Umbilical cord (tissue), 2 donors: ENCODE results near the gene MYOCOS. TPM values are rescaled to one million over a fixed set of nuclear protein-coding genes. Genes with fewer than 3 reads are reported as not detected.
"Not testable (repeated sequence)": the region's sequence is repeated elsewhere in the genome, so short reads cannot be mapped to it uniquely, and the experiment has no call there.

Source experiments
- DNase-seq: peaks from one replicate; pipeline ENCODE4 v3.0.0-alpha.2; 2015; ENCODE audit warnings: low spot score
- total RNA-seq: library from RNA; depleted of rRNA; stranded (reverse); fragments of >200 nt; gene quantifications from one replicate; pipeline ENCODE4 v1.2.3, GENCODE V29; 2014; ENCODE audit warnings: low replicate concordance; ENCODE audit not compliant: insufficient read depth

Gene MYOCOS
- 0.72 TPM for total RNA-seq

GRCh38 chr1:171622152-171622462, at the start of gene MYOCOS:
TSS of gene MYOCOS (plus strand) at chr1:171622243. CDS start at chr1:171623884, 1,641 bp downstream.
- DNase-seq = no peak

GRCh38 chr1:171576144-171576543, 45.9 kb upstream of the MYOCOS start:
- DNase-seq = no peak

GRCh38 chr1:171581226-171581625, 40.8 kb upstream of the MYOCOS start:
- DNase-seq = no peak

GRCh38 chr1:171581766-171582165, 40.3 kb upstream of the MYOCOS start:
- no peak for DNase-seq

GRCh38 chr1:171582589-171582988, 39.5 kb upstream of the MYOCOS start:
- DNase-seq = no peak

GRCh38 chr1:171583591-171584201, 38.3 kb upstream of the MYOCOS start:
- no peak for DNase-seq

GRCh38 chr1:171585715-171586114, 36.3 kb upstream of the MYOCOS start:
- no peak for DNase-seq

- DNase-seq = no peak
Measured at GRCh38 chr1:171588230-171588629, 33.8 kb upstream of the MYOCOS start.

GRCh38 chr1:171590022-171590421, 32.0 kb upstream of the MYOCOS start:
- peak; percentile 2 for DNase-seq

- no peak for DNase-seq
Measured at GRCh38 chr1:171595324-171595723, 26.7 kb upstream of the MYOCOS start.

- no peak for DNase-seq
Measured at GRCh38 chr1:171596119-171596518, 25.9 kb upstream of the MYOCOS start.

- DNase-seq = no peak
Measured at GRCh38 chr1:171596705-171597104, 25.3 kb upstream of the MYOCOS start.

GRCh38 chr1:171597203-171597602, 24.8 kb upstream of the MYOCOS start:
- DNase-seq = no peak

GRCh38 chr1:171600310-171600709, 21.7 kb upstream of the MYOCOS start:
- not testable (repeated sequence) for DNase-seq

- DNase-seq = no peak
Measured at GRCh38 chr1:171600862-171601261, 21.2 kb upstream of the MYOCOS start.

GRCh38 chr1:171603042-171603441, 19.0 kb upstream of the MYOCOS start:
- DNase-seq = not testable (repeated sequence)

GRCh38 chr1:171606402-171606941, 15.6 kb upstream of the MYOCOS start:
- peak; percentile 28 for DNase-seq

- DNase-seq = no peak
Measured at GRCh38 chr1:171610385-171610784, 11.7 kb upstream of the MYOCOS start.

- DNase-seq = no peak
Measured at GRCh38 chr1:171611306-171611705, 10.7 kb upstream of the MYOCOS start.

GRCh38 chr1:171613282-171613681, 8.8 kb upstream of the MYOCOS start:
- DNase-seq = no peak

- DNase-seq = not testable (repeated sequence)
Measured at GRCh38 chr1:171615122-171615906, 6.7 kb upstream of the MYOCOS start.

GRCh38 chr1:171616586-171616985, 5.5 kb upstream of the MYOCOS start:
- DNase-seq = no peak
